ENCODE data around the gene JMY.

The JMY gene, protein sequence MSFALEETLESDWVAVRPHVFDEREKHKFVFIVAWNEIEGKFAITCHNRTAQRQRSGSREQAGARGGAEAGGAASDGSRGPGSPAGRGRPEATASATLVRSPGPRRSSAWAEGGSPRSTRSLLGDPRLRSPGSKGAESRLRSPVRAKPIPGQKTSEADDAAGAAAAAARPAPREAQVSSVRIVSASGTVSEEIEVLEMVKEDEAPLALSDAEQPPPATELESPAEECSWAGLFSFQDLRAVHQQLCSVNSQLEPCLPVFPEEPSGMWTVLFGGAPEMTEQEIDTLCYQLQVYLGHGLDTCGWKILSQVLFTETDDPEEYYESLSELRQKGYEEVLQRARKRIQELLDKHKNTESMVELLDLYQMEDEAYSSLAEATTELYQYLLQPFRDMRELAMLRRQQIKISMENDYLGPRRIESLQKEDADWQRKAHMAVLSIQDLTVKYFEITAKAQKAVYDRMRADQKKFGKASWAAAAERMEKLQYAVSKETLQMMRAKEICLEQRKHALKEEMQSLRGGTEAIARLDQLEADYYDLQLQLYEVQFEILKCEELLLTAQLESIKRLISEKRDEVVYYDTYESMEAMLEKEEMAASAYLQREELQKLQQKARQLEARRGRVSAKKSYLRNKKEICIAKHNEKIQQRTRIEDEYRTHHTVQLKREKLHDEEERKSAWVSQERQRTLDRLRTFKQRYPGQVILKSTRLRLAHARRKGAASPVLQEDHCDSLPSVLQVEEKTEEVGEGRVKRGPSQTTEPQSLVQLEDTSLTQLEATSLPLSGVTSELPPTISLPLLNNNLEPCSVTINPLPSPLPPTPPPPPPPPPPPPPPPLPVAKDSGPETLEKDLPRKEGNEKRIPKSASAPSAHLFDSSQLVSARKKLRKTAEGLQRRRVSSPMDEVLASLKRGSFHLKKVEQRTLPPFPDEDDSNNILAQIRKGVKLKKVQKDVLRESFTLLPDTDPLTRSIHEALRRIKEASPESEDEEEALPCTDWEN

GRCh38 chr5:79235634-79236361 is at the start of gene JMY:
Gene JMY, plus strand, starts transcription at chr5:79236131. Its CDS starts 520 bp downstream, at chr5:79236651.
- DNase-seq (ENCODE audit: low spot score): peak; percentile 95

GRCh38 chr5:79186455-79186854 is 49.5 kb upstream of the JMY start:
- no peak for DNase-seq (ENCODE audit: low spot score)

DNA sequence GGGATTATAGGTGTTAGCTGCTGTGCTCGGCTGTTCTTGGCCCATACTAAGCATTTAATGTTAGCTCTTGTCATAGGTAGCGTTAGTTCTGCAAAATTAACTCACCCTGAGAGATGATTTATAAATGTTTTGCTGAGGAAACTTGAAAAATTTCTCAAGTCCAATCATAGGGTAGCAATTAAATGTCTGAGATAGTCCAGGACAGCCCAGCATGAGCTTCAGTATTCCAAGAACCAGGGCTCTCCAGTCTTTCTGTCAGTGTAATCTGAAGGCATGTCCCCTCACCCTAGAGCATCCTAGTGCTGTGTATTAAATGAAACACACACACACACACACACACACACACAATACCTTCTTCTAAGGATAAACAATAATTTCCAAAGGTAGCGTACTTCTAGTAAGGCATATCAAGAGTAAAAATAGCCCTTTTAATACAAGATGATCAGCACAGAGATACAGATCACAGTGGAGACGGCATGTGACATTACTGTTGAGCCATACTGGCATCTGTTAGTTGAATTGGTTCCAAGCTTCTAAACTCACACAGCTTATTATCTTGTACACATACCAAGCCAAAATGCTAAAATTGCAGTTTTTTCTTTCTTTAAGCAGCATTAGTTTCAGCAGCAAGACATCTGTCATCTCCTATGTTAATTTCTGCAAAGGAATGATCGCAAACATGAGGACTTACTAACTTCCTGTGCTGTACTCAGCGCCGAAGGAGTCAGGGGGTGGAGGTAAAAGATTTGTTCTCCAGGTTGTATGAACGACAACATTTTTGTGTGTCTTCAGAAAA is 46.3 kb upstream of the JMY start:
- DNase-seq (ENCODE audit: low spot score): no peak

GRCh38 chr5:79190235-79190529 is 45.7 kb upstream of the JMY start:
- no peak for DNase-seq (ENCODE audit: low spot score)

- DNase-seq (ENCODE audit: low spot score): no peak
Observed at GRCh38 chr5:79191457-79191856, 44.5 kb upstream of the JMY start.

DNA sequence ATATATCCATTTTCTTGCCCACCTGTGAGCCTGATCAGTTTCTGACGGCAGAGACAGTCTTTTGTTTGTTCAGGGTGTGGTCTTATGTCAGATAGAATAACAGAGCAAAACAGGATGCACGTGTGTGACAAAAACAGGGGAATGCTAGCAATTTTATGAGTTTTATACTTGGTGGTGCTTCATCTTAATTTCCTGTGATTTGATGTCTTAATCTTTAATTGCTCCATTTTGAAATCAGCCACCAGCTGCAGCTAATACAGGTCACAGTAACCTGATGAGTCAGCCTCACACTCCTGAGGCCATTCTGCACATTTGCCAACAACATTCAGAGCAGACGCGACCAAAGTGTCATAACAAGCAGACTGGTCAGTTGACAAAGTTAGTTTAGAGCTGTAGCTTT is 42.3 kb upstream of the JMY start:
- no peak for DNase-seq (ENCODE audit: low spot score)

- DNase-seq (ENCODE audit: low spot score): peak; percentile 41
Observed at GRCh38 chr5:79200573-79201183, 35.3 kb upstream of the JMY start.

DNA sequence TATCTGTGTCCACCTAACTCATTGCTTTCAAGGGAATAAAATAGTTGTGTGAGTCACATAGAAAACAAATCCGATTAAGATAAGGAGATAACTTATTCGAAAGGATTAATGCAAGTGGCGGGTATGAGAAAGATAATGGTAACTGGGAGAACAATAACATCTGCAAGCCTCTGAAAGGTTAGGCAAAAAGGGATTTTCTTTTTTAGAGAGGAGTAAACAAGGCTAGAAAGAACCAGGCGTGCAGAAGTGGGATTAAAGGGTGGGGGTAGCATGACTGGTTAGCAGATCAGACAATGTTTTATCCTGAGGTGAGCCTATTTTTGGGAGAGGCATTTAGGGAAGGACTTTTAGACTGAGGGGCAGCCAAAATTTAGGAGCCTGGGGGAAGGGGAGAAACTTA is 34.7 kb upstream of the JMY start:
- DNase-seq (ENCODE audit: low spot score): no peak

DNA sequence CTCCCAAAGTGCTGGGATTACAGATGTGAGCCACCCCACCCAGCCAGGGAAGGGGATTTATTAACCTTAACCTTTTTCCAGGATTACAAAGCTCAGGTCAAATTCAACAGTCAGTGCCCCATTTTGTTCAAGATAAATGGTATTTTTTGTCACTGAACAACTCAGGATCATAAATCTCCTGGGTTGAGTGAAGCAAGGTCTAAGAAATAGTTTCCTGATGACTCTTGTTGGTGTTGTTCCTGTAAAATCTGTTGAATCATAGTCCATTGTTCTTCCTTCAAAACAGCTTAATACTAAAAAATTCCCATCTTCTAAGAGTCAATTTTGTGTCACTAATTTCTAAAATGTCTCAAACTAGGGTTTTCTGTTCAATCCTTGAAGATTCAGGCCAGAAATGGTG is 33.9 kb upstream of the JMY start:
- no peak for DNase-seq (ENCODE audit: low spot score)

DNA sequence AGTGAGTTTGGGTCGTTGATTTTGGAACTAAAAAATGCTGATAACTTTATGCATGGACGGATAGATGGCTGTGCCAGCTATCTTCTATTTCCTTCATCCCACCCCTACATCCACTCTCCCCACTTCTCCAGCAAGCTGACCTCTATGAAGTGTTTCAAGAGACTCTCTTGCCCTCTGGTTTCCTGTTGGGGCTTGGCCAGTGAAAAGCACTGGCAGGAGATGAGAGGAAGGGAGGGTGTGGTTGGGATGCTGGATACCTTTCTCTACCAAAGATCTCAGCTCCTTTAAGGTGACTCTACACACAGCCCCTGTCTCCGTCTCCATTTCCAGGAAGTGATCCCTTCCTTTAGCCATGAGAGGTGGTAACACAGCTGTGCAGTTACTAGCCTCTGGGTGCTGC is 30.0 kb upstream of the JMY start:
- no peak for DNase-seq (ENCODE audit: low spot score)

- DNase-seq (ENCODE audit: low spot score): no peak
Observed at GRCh38 chr5:79206541-79206940, 29.4 kb upstream of the JMY start.

DNA sequence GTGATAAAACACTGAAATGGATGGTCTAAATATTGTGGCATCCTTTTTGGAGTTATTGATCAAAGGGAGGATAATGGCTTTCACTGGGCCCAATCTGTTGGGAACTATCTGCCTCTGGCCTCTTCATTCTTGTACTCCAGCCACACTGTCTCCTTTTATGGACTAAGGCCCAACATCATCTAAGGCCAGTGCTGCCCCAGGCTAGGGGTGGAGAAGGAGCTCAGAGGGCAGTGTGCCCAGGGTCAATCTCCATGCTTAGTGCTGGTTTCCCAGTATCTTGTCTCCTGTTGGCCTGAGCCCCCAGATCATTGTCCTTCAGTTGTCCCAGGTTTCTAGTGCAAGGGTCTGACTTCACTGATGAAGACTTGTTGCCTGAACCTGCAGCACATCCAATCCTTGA is 26.4 kb upstream of the JMY start:
- no peak for DNase-seq (ENCODE audit: low spot score)

DNA sequence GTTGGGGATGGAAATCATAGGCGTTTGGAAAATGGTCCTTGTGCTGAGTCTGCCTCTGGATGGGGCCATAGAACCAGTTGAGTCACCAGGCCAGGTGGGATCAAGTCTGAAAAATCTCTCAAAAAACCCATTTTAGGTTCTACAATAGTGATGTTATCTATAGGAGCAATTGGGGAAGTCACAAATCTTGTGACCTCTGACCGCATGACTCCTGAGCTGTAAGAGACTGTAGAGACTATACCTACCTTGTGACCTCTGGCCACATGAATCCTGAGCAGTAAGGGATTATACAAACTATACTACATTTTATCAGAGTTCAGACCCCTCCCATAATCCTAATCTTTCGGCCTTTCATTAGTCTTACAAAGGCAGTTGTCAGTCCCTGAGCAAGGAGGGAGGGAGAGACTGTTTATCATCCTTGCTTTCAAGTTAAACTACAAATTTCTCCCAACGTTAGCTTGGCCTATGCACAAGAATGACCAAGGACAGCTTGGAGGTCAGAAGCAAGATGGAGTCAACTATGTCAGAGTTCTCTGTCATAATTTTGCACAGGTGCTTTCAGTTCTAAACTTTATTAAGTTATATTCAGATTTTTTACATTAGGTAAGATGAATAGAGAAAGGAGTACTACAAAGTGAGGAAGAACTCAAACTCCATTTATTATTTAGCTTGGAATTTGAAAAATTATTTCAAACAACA is 11.5 kb upstream of the JMY start:
- DNase-seq (ENCODE audit: low spot score): no peak

DNA sequence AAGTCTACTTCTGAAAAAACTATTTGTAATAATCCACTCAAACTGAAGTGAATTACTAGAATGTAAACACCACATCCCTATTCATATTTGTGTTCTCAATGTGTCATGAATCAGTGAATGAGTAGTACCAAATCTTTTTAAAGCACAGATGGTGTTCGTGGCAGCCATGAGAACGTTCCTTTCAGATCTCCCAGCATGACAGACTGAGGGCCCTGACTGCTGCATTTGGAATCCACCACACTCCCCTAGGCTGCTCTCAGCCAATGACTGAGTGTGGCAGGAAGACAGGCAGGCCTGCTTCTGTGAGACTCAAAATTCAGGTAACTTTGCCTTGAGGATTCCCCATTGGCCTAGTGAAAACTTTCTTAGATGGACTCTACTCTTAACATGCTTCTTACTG is 10.9 kb upstream of the JMY start:
- DNase-seq (ENCODE audit: low spot score): peak; percentile 23

- DNase-seq (ENCODE audit: low spot score): no peak
Observed at GRCh38 chr5:79225441-79225840, 10.5 kb upstream of the JMY start.

DNA sequence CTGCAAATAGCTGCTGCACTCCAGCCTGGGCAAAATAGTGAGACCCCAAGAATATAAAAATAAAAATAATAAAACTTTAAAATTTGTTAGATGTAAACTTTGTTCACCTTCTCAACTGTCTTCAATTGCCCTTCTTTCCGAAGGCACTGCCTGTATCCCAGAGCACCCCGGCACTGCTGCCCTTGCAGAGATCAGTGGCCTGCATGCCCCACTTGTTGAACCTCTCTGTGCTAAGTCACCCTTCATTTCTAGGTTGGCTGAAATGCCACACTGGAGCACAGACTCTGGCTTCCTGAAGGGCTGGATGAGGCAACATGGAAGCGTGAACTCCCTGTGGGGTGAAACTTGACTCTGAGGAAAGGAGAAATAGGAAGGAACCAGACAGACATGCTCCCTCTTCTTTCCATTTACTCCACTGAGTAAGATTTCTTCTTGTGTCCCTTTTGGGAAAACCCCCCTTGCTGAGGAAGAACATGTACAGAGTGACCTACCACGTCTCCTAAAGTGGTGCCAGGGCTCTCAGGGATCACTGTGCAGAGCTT is 8.4 kb upstream of the JMY start:
- DNase-seq (ENCODE audit: low spot score): no peak

- DNase-seq (ENCODE audit: low spot score): no peak
Observed at GRCh38 chr5:79229357-79230174, 6.4 kb upstream of the JMY start.

GRCh38 chr5:79235261-79235633 is 684 bp upstream of the JMY start:
- no peak for DNase-seq (ENCODE audit: low spot score)

GRCh38 chr5:79236362-79236969 is 535 bp downstream of the JMY start:
- DNase-seq (ENCODE audit: low spot score): peak; percentile 72

Measured in iPS-NIHi11 (cell line).